Psoas muscle (tissue), 8 donors: ENCODE results near the gene ATG7. TPM values are rescaled to one million over a fixed set of nuclear protein-coding genes. Genes with fewer than 3 reads are reported as not detected.
"Not testable (repeated sequence)": the region's sequence is repeated elsewhere in the genome, so short reads cannot be mapped to it uniquely, and the experiment has no call there.

Source experiments
- ATAC-seq, 4 donors: fragments of 200-7000 bp; cut with Tn5 transposase; one replicate each; pipeline ENCODE4 v1.9.1; 2020; ENCODE audit warnings: moderate library complexity in 3 of 4, mild to moderate bottlenecking in 2 of 4
- DNase-seq, 2 donors: peaks; one replicate each; pipeline ENCODE4 v3.0.0-alpha.2; 2020
- H3K27ac ChIP-seq: fragments of 200-600 bp; one replicate; pipeline ENCODE4 v1.8.0; 2022
- H3K27me3 ChIP-seq, 3 donors: fragments of 200-600 bp in 1 of 3; one replicate each; pipeline versions ENCODE4 v1.6.1 to v1.8.0; 2013 to 2022; ENCODE audit warnings: low read length in 2 of 3, mild to moderate bottlenecking in 2 of 3, moderate library complexity in 1 of 3; ENCODE audit not compliant: insufficient read depth in 3 of 3
- H3K36me3 ChIP-seq, 2 donors: fragments of 200-600 bp in 1 of 2; one replicate each; pipeline versions ENCODE4 v1.6.1 to v1.8.0; 2013 to 2022; ENCODE audit warnings: low read depth in 1 of 2, mild to moderate bottlenecking in 1 of 2, moderate library complexity in 1 of 2; ENCODE audit not compliant: insufficient read depth in 1 of 2
- H3K4me1 ChIP-seq: fragments of 200-600 bp; one replicate; pipeline ENCODE4 v1.8.0; 2022
- H3K4me3 ChIP-seq: fragments of 200-600 bp; one replicate; pipeline ENCODE4 v1.8.0; 2022; ENCODE audit warnings: mild to moderate bottlenecking
- H3K9me3 ChIP-seq: fragments of 200-600 bp; one replicate; pipeline ENCODE4 v1.8.0; 2022
- WGBS, 3 donors: extraction: QIAGEN DNeasy Blood & Tissue Kit; methylation state at CpG; one replicate each; pipeline versions ENCODE4 v1.1.6 to v1.1.7; 2013; 5-methylcytosine and 5-hydroxymethylcytosine counted together
- intact Hi-C, 2 donors: fragments of 100-400 bp; cut with DNase I; formaldehyde crosslinking; loops; one replicate each; pipeline versions ENCODE4 v1.11.0 to v1.14.2; 2022
- polyA plus RNA-seq, 3 donors: library from polyadenylated mRNA; stranded (reverse); fragments of 200-250 nt; gene quantifications; one replicate each; pipeline ENCODE4 v1.2.3, GENCODE V29; 2013
- total RNA-seq, 4 donors: library from RNA; stranded (reverse); fragmentation: NEBNext Ultra II Directional in 2 of 4; extraction: Animal tissue kit (Norgen Biotek cat#: 25700) in 2 of 4; gene quantifications; one replicate each; pipeline versions ENCODE4 v1.2.1 to v1.2.4, GENCODE V29; 2021 to 2023
- TF ChIP-seq, protein P1 (sequence below): fragments of 200-600 bp; IDR thresholded peaks from one replicate; pipeline ENCODE4 v1.8.0; 2022; ENCODE audit warnings: antibody characterized with exemption
- donor health status: healthy with polysubstance abuse.
- donor health status: DM: no; HTN: no; CAD: no; lungs with moderate emphysema.
- donor health status: Bipolar disorder and iron deficiency.
- donor health status: healthy.
- donor health status: DM: yes; HTN: yes; CAD: no.
- donor health status: DM: no; HTN: no; CAD: no.
- donor health status: DM: no; HTN: no; CAD: no.
- donor health status: DM: yes; HTN: yes; CAD: no.

ATG7 gene
- total and polyA plus RNA-seq, 7 donors: 5.9 to 15.0 (median 13.5) TPM

DNA sequence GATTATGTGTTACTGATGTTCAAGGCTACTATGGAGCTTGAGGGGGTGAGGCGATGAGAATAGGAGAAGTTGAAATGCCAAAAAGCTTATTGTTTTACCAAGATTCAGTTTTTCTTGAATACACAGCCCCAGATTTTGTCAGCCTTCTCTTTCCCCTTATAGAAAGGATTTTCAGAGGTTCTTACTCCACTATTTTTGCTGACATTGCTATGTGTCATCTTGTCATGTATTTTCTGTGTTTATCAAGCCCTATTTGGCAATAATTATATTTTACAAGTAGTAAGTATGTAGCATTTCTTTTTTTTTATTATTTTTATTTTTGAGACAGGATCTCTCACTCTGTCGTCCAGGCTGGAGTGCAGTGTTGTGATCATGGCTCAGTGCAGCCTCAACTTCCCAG lies 133.1 kb downstream of the ATG7 start:
- TF ChIP-seq, protein P1, sequence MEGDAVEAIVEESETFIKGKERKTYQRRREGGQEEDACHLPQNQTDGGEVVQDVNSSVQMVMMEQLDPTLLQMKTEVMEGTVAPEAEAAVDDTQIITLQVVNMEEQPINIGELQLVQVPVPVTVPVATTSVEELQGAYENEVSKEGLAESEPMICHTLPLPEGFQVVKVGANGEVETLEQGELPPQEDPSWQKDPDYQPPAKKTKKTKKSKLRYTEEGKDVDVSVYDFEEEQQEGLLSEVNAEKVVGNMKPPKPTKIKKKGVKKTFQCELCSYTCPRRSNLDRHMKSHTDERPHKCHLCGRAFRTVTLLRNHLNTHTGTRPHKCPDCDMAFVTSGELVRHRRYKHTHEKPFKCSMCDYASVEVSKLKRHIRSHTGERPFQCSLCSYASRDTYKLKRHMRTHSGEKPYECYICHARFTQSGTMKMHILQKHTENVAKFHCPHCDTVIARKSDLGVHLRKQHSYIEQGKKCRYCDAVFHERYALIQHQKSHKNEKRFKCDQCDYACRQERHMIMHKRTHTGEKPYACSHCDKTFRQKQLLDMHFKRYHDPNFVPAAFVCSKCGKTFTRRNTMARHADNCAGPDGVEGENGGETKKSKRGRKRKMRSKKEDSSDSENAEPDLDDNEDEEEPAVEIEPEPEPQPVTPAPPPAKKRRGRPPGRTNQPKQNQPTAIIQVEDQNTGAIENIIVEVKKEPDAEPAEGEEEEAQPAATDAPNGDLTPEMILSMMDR: no peak
- H3K36me3 ChIP-seq: no peaks in the 10 kb centered on the region
- no peak overlapping the region for H3K4me3 ChIP-seq
- H3K4me1 ChIP-seq: no peaks in the 10 kb centered on the region
- no peaks in the 10 kb centered on the region for H3K27me3 ChIP-seq
- H3K27ac ChIP-seq: no peak overlapping the region
- ATAC-seq (no peak), DNase-seq (no peak)
- 96 to 98% (median 98%) methylated on average over 2 of the region's 2 CpGs for WGBS, 3 donors
- intact Hi-C loops: no loop called here
- H3K9me3 ChIP-seq: no peaks in the 10 kb centered on the region

- Histone ChIP-seq H3K36me3 (no peaks in the 10 kb centered on the region), H3K27ac (no peak overlapping the region), H3K27me3 (no peaks in the 10 kb centered on the region), H3K9me3 (no peaks in the 10 kb centered on the region), H3K4me1 (no peaks in the 10 kb centered on the region), H3K4me3 (no peak overlapping the region)
- TF ChIP-seq, protein P1: no peak
- intact Hi-C loops: no loop called here
- ATAC-seq (no peak), DNase-seq (no peak)
- 83 to 100% (median 91%) methylated on average over 1 of the region's 1 CpG for WGBS, 3 donors
These were observed 135.4 kb downstream of the ATG7 start for GRCh38 chr3:11407644-11408043.

GRCh38 chr3:11408324-11408859 lies 136.2 kb downstream of the ATG7 start:
- H3K27ac ChIP-seq, H3K4me1 ChIP-seq, H3K27me3 ChIP-seq, H3K9me3 ChIP-seq, DNase-seq, ATAC-seq, H3K36me3 ChIP-seq, intact Hi-C loops, H3K4me3 ChIP-seq: not testable (repeated sequence)
- WGBS, 3 donors: 97 to 99% (median 97%) methylated on average over 4 of the region's 4 CpGs

GRCh38 chr3:11410564-11410963 lies 138.4 kb downstream of the ATG7 start:
- TF ChIP-seq, protein P1: no peak
- intact Hi-C loops: no loop called here
- H3K27ac ChIP-seq: no peak overlapping the region
- H3K9me3 ChIP-seq: no peaks in the 10 kb centered on the region
- H3K4me1 ChIP-seq: no peaks in the 10 kb centered on the region
- H3K27me3 ChIP-seq: no peaks in the 10 kb centered on the region
- H3K36me3 ChIP-seq: no peaks in the 10 kb centered on the region
- ATAC-seq (no peak), DNase-seq (no peak)
- H3K4me3 ChIP-seq: no peak overlapping the region

DNA sequence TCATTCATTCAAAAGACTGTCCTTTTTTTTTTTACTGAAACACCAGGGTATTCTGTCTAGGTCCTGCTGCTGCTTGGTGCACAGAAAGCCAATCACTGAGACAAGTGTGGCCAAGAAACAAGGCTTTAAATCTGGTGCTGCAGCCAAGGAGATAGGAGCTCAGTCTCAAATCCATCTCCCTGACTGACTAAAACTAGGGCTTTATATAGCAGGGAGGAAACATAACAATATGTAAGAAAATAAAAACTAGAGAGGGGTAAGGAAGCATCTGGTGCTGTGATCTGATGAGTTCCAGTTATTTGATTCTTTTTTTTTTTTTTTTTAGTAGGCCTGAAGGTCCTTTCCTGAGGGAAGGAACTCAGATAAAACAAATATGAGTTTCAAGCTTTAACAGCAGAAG lies 139.8 kb downstream of the ATG7 start:
- DNase-seq: no peak

More for the DNA sequence above, 139.8 kb downstream of the ATG7 start:
- TF ChIP-seq, protein P1: no peak
- ATAC-seq: no peak
- no peaks in the 10 kb centered on the region for H3K27me3 ChIP-seq
- intact Hi-C loops: no loop called here
- no peak overlapping the region for H3K4me3 ChIP-seq
- no peaks in the 10 kb centered on the region for H3K4me1 ChIP-seq
- no peak overlapping the region for H3K27ac ChIP-seq
- no peaks in the 10 kb centered on the region for H3K9me3 ChIP-seq
- no peaks in the 10 kb centered on the region for H3K36me3 ChIP-seq
